ENCODE results near the gene ICAM4. TPM values are rescaled to one million over a fixed set of nuclear protein-coding genes. Genes with fewer than 3 reads are reported as not detected.

Gene ICAM4
- total RNA-seq, 5 donors from 2014 or later (not counting 1 experiment from before 2014, with no cell fraction given): 0.47 to 0.79 (median 0.53) TPM

DNA sequence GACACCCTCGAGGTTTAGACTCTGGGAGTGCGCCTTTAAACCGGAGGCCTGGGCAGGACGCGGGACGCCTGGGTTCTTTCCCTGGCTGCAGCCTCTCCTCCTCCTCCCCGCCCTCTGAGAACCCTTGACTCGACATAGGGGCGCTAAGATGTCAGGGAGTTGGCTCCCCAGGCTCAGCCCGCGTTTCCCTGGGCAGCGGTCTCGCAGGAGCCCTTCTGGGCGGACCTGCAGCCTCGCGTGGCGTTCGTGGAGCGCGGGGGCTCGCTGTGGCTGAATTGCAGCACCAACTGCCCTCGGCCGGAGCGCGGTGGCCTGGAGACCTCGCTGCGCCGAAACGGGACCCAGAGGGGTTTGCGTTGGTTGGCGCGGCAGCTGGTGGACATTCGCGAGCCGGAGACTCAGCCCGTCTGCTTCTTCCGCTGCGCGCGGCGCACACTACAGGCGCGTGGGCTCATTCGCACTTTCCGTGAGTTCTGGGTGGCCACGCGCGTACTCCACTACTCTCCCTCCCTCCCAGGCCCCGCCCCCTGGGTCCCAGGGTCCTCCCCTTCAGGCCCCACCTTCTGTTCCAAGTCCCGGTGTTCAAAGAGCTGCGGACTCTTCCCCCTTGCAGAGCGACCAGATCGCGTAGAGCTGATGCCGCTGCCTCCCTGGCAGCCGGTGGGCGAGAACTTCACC lies 4.3 kb downstream of the ICAM4 start:
- Histone ChIP-seq H3K9me3 (no peaks in the 10 kb centered on the region), H3K36me3 (ENCODE audit: control insufficient read depth in 2 of 2, extremely low read depth in 1 of 2, insufficient read depth in 1 of 2, low read length in 1 of 2) (peaks cover 0 to 2% of the 10 kb centered on the region in 2 donors), H3K27ac (ENCODE audit: low read length) (no peak overlapping the region), H3K4me1 (ENCODE audit: control insufficient read depth in 1 of 2, extremely low read depth in 1 of 2, insufficient read depth in 2 of 2, low read length in 2 of 2) (peaks cover 35 to 100% of the 10 kb centered on the region in 2 experiments), H3K27me3 (replicated peaks in 1 of 2; ENCODE audit: control insufficient read depth in 2 of 2, extremely low read depth in 1 of 2, insufficient read depth in 2 of 2, low read length in 1 of 2) (peaks cover 15 to 96% of the 10 kb centered on the region in 2 experiments), H3K4me3 (ENCODE audit: control insufficient read depth in 1 of 2, extremely low read depth in 1 of 2, low read length in 1 of 2) (peak overlapping the region; percentile 39 to 49)
- POLR2A ChIA-PET: interaction anchor here in 1 of 2 donors (0.6 kb wide), 1 partner anchor 21 kb away, joined by 5 read pairs; no protein-coding TSS in a partner anchor
- WGBS (ENCODE audit: insufficient coverage): under 1% methylated on average over 54 of the region's 57 CpGs
- CTCF ChIA-PET: interaction anchor here in 1 of 2 donors (1.4 to 1.7 kb wide), 2 partner anchors 21 to 32 kb away, joined by 3 to 6 read pairs; partner anchors contain the start of gene ICAM1
- H3K27me3 Mint-ChIP-seq: peaks cover 33 to 78% of the 10 kb centered on the region in 2 donors
- H3K4me3 Mint-ChIP-seq: peak overlapping the region; percentile 70 to 88 (median 73)
- H3K9me3 Mint-ChIP-seq: no peaks in the 10 kb centered on the region
- peaks cover 3% of the 10 kb centered on the region for H3K36me3 Mint-ChIP-seq
- peak; percentile 18 to 22 (median 21) for ATAC-seq (replicated peaks in 1 of 4)
- no peak overlapping the region for H3K27ac Mint-ChIP-seq
- peak in 14 of 35 experiments; percentile 30 to 69 (median 38) for DNase-seq
- H3K4me1 Mint-ChIP-seq: peaks cover 69 to 79% (median 76%) of the 10 kb centered on the region in 3 donors

DNA sequence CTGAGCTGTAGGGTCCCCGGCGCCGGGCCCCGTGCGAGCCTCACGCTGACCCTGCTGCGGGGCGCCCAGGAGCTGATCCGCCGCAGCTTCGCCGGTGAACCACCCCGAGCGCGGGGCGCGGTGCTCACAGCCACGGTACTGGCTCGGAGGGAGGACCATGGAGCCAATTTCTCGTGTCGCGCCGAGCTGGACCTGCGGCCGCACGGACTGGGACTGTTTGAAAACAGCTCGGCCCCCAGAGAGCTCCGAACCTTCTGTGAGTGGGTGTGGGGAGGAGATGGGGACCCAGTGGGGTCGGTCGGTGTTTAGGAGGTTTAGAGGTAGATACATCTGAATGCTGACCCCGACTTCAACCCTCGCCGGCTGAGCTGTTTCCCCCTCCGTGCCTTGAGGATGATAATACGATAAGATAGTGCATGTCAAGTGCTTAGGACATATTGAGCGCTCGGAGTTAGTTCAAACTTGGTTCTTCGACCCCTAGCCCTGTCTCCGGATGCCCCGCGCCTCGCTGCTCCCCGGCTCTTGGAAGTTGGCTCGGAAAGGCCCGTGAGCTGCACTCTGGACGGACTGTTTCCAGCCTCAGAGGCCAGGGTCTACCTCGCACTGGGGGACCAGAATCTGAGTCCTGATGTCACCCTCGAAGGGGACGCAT lies 4.9 kb downstream of the ICAM4 start:
- no peaks in the 10 kb centered on the region for H3K36me3 Mint-ChIP-seq
- no peaks in the 10 kb centered on the region for H3K9me3 ChIP-seq
- no peaks in the 10 kb centered on the region for H3K36me3 ChIP-seq (ENCODE audit: control insufficient read depth in 2 of 2, extremely low read depth in 1 of 2, insufficient read depth in 1 of 2, low read length in 1 of 2)
- H3K4me1 Mint-ChIP-seq: peaks cover 62 to 73% (median 70%) of the 10 kb centered on the region in 3 donors
- H3K4me3 ChIP-seq (ENCODE audit: control insufficient read depth in 1 of 2, extremely low read depth in 1 of 2, low read length in 1 of 2): peak overlapping the region; percentile 39 to 49
- peak overlapping the region; percentile 70 to 88 (median 73) for H3K4me3 Mint-ChIP-seq
- H3K27ac ChIP-seq (ENCODE audit: low read length): no peak overlapping the region
- WGBS (ENCODE audit: insufficient coverage): 2% methylated on average over 45 of the region's 49 CpGs
- peak overlapping the region in 1 of 2 donors; percentile 23 for H3K27ac Mint-ChIP-seq
- ChIA-PET POLR2A (interaction anchor here (0.6 kb wide), 2 partner anchors 20 to 164 kb away, joined by 5 to 11 read pairs; no protein-coding TSS in a partner anchor), CTCF (interaction anchor here in 1 of 2 donors (1.2 to 1.7 kb wide), 3 partner anchors 12 to 33 kb away, joined by 3 to 6 read pairs (median 4); partner anchors contain the start of gene ICAM1)
- peaks cover 33 to 78% of the 10 kb centered on the region in 2 donors for H3K27me3 Mint-ChIP-seq
- DNase-seq (peak in 7 of 35 experiments; percentile 3 to 41 (median 16)), ATAC-seq (replicated peaks in 1 of 4) (peak in 1 of 4 experiments; percentile 4)
- H3K9me3 Mint-ChIP-seq: no peaks in the 10 kb centered on the region
- peaks cover 33 to 95% of the 10 kb centered on the region in 2 experiments for H3K4me1 ChIP-seq (ENCODE audit: control insufficient read depth in 1 of 2, extremely low read depth in 1 of 2, insufficient read depth in 2 of 2, low read length in 2 of 2)
- H3K27me3 ChIP-seq (replicated peaks in 1 of 2; ENCODE audit: control insufficient read depth in 2 of 2, extremely low read depth in 1 of 2, insufficient read depth in 2 of 2, low read length in 1 of 2): peaks cover 15 to 97% of the 10 kb centered on the region in 2 experiments

DNA sequence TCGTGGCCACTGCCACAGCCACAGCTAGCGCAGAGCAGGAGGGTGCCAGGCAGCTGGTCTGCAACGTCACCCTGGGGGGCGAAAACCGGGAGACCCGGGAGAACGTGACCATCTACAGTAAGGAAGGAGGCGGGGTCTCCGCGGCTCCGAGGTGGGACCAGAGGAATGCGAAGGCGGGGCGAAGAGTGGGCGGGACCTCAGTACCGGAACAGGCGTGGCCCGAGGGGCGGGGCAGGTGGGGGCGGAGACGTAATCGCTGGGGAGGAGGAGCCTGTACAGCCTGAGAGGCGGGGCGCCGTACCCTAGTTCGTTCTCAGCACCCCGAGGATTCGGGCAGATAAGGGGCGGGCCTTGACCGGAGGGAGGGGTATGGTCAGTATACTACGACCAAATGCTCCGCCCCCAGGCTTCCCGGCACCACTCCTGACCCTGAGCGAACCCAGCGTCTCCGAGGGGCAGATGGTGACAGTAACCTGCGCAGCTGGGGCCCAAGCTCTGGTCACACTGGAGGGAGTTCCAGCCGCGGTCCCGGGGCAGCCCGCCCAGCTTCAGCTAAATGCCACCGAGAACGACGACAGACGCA lies 5.5 kb downstream of the ICAM4 start:
- H3K27me3 Mint-ChIP-seq: peaks cover 33 to 78% of the 10 kb centered on the region in 2 donors
- no peaks in the 10 kb centered on the region for H3K9me3 ChIP-seq
- peaks cover 15 to 93% of the 10 kb centered on the region in 2 experiments for H3K27me3 ChIP-seq (replicated peaks in 1 of 2; ENCODE audit: control insufficient read depth in 2 of 2, extremely low read depth in 1 of 2, insufficient read depth in 2 of 2, low read length in 1 of 2)
- DNase-seq: peak in 29 of 35 experiments; percentile 31 to 74 (median 51)
- no peaks in the 10 kb centered on the region for H3K36me3 ChIP-seq (ENCODE audit: control insufficient read depth in 2 of 2, extremely low read depth in 1 of 2, insufficient read depth in 1 of 2, low read length in 1 of 2)
- H3K9me3 Mint-ChIP-seq: no peaks in the 10 kb centered on the region
- H3K36me3 Mint-ChIP-seq: no peaks in the 10 kb centered on the region
- H3K4me3 Mint-ChIP-seq: peak overlapping the region; percentile 70 to 88 (median 73)
- WGBS (ENCODE audit: insufficient coverage): 2% methylated on average over 36 of the region's 45 CpGs
- H3K4me3 ChIP-seq (ENCODE audit: control insufficient read depth in 1 of 2, extremely low read depth in 1 of 2, low read length in 1 of 2): peak overlapping the region; percentile 39 to 67
- no peak overlapping the region for H3K27ac ChIP-seq (ENCODE audit: low read length)
- H3K4me1 Mint-ChIP-seq: peaks cover 57 to 69% (median 66%) of the 10 kb centered on the region in 3 donors
- peak overlapping the region in 1 of 2 donors; percentile 16 for H3K27ac Mint-ChIP-seq
- ChIA-PET CTCF (interaction anchor here in 1 of 2 donors (1.2 to 1.7 kb wide), 3 partner anchors 12 to 33 kb away, joined by 3 to 6 read pairs (median 4); partner anchors contain the start of gene ICAM1), POLR2A (interaction anchor here in 1 of 2 donors (0.6 kb wide), 1 partner anchor 164 kb away, joined by 11 read pairs; no protein-coding TSS in a partner anchor)
- ATAC-seq (replicated peaks in 1 of 4): peak; percentile 20 to 52 (median 26)
- H3K4me1 ChIP-seq (ENCODE audit: control insufficient read depth in 1 of 2, extremely low read depth in 1 of 2, insufficient read depth in 2 of 2, low read length in 2 of 2): peaks cover 33 to 89% of the 10 kb centered on the region in 2 experiments

GRCh38 chr19:10292789-10293636 lies 6.3 kb downstream of the ICAM4 start:
- CTCF ChIA-PET: interaction anchor here in 1 of 2 donors (1.2 to 1.4 kb wide), 2 partner anchors 13 to 34 kb away, joined by 3 to 4 read pairs; no protein-coding TSS in a partner anchor
- peaks cover 50 to 62% (median 59%) of the 10 kb centered on the region in 3 donors for H3K4me1 Mint-ChIP-seq
- H3K36me3 ChIP-seq (ENCODE audit: control insufficient read depth in 2 of 2, extremely low read depth in 1 of 2, insufficient read depth in 1 of 2, low read length in 1 of 2): no peaks in the 10 kb centered on the region
- peak overlapping the region; percentile 26 to 67 for H3K4me3 ChIP-seq (ENCODE audit: control insufficient read depth in 1 of 2, extremely low read depth in 1 of 2, low read length in 1 of 2)
- peak in 2 of 35 experiments; percentile 15 to 34 for DNase-seq
- peaks cover 28 to 82% of the 10 kb centered on the region in 2 experiments for H3K4me1 ChIP-seq (ENCODE audit: control insufficient read depth in 1 of 2, extremely low read depth in 1 of 2, insufficient read depth in 2 of 2, low read length in 2 of 2)
- peak overlapping the region; percentile 67 to 88 (median 70) for H3K4me3 Mint-ChIP-seq
- H3K27me3 Mint-ChIP-seq: peaks cover 33 to 71% of the 10 kb centered on the region in 2 donors
- H3K9me3 ChIP-seq: no peaks in the 10 kb centered on the region
- H3K36me3 Mint-ChIP-seq: no peaks in the 10 kb centered on the region
- ATAC-seq (replicated peaks in 1 of 4): no peak
- H3K9me3 Mint-ChIP-seq: no peaks in the 10 kb centered on the region
- H3K27ac Mint-ChIP-seq: peak overlapping the region in 1 of 2 donors; percentile 61
- POLR2A ChIA-PET: no interaction called here
- WGBS (ENCODE audit: insufficient coverage): 27% methylated on average over 55 of the region's 56 CpGs
- no peak overlapping the region for H3K27ac ChIP-seq (ENCODE audit: low read length)
- H3K27me3 ChIP-seq (replicated peaks in 1 of 2; ENCODE audit: control insufficient read depth in 2 of 2, extremely low read depth in 1 of 2, insufficient read depth in 2 of 2, low read length in 1 of 2): peaks cover 15 to 86% of the 10 kb centered on the region in 2 experiments

DNA sequence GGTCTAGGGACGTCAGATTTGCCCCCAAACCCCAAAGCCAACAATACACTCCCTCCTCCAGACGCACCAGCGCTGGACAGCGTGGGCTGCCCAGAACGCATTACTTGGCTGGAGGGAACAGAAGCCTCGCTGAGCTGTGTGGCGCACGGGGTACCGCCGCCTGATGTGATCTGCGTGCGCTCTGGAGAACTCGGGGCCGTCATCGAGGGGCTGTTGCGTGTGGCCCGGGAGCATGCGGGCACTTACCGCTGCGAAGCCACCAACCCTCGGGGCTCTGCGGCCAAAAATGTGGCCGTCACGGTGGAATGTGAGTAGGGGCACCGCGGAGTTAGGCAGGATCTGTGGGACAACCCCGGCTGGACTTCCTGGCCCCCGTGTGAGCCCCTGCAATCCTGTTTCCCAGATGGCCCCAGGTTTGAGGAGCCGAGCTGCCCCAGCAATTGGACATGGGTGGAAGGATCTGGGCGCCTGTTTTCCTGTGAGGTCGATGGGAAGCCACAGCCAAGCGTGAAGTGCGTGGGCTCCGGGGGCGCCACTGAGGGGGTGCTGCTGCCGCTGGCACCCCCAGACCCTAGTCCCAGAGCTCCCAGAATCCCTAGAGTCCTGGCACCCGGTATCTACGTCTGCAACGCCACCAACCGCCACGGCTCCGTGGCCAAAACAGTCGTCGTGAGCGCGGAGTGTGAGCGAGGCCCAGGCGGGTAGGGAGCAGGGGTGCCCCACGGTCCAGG lies 7.0 kb downstream of the ICAM4 start:
- POLR2A ChIA-PET: no interaction called here
- peak overlapping the region in 1 of 3 donors; percentile 88 for H3K4me3 Mint-ChIP-seq

More for the DNA sequence above, 7.0 kb downstream of the ICAM4 start:
- Histone ChIP-seq H3K4me1 (ENCODE audit: control insufficient read depth in 1 of 2, extremely low read depth in 1 of 2, insufficient read depth in 2 of 2, low read length in 2 of 2) (peaks cover 27 to 74% of the 10 kb centered on the region in 2 experiments), H3K9me3 (no peaks in the 10 kb centered on the region), H3K27ac (ENCODE audit: low read length) (no peak overlapping the region), H3K4me3 (ENCODE audit: control insufficient read depth in 1 of 2, extremely low read depth in 1 of 2, low read length in 1 of 2) (no peak overlapping the region), H3K27me3 (replicated peaks in 1 of 2; ENCODE audit: control insufficient read depth in 2 of 2, extremely low read depth in 1 of 2, insufficient read depth in 2 of 2, low read length in 1 of 2) (peaks cover 13 to 78% of the 10 kb centered on the region in 2 experiments), H3K36me3 (ENCODE audit: control insufficient read depth in 2 of 2, extremely low read depth in 1 of 2, insufficient read depth in 1 of 2, low read length in 1 of 2) (no peaks in the 10 kb centered on the region)
- CTCF ChIA-PET: interaction anchor here in 1 of 2 donors (0.5 kb wide), 1 partner anchor 61 kb away, joined by 5 read pairs; no protein-coding TSS in a partner anchor
- peaks cover 46 to 56% (median 54%) of the 10 kb centered on the region in 3 donors for H3K4me1 Mint-ChIP-seq
- DNase-seq: no peak
- no peak for ATAC-seq (replicated peaks in 1 of 4)
- H3K27me3 Mint-ChIP-seq: peaks cover 30 to 65% of the 10 kb centered on the region in 2 donors
- H3K9me3 Mint-ChIP-seq: no peaks in the 10 kb centered on the region
- 29% methylated on average over 42 of the region's 49 CpGs for WGBS (ENCODE audit: insufficient coverage)
- peak overlapping the region in 1 of 2 donors; percentile 61 for H3K27ac Mint-ChIP-seq
- no peaks in the 10 kb centered on the region for H3K36me3 Mint-ChIP-seq

Measured in T-cell (primary cell).